ENCODE results near the gene AAGAB. TPM values are rescaled to one million over a fixed set of nuclear protein-coding genes. Genes with fewer than 3 reads are reported as not detected.

Gene AAGAB
- total RNA-seq, 1 experiment from 2014 or later, result 30.5 TPM

DNA sequence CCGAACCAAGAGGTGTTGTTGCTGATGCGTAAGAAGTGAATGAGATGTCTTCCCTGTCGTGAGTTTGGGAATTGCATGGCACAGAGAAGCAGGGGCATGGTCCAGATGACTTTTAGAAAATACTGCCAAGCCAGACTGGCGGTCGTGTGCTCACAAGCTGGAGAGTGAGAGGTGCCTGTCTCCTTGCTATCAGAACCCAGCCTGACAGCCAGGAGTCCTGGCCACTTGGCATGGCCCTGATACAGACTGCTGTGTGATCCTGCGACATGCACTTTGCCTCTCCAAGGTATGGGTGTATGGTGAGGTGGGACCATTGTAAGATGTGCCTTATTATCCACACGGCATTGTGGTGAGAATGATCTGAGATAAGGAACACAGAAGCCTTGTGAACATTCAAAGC lies 96.1 kb downstream of the AAGAB start:
- ATAC-seq (no peak), DNase-seq (no peak)
- H3K9me2 ChIP-seq (replicated peaks; ENCODE audit: low read length), result no peaks in the 10 kb centered on the region
- H2AFZ ChIP-seq (ENCODE audit: low read length), result no peak overlapping the region
- TF ChIP-seq EZH2 (IDR thresholded peaks at IDR 0.05; ENCODE audit: low read length, unreplicated experiment) (no peak), EZH2phosphoT487 (IDR thresholded peaks at IDR 0.05; ENCODE audit: borderline replicate concordance, low read length) (no peak)
- TF ChIP-seq, protein P1, sequence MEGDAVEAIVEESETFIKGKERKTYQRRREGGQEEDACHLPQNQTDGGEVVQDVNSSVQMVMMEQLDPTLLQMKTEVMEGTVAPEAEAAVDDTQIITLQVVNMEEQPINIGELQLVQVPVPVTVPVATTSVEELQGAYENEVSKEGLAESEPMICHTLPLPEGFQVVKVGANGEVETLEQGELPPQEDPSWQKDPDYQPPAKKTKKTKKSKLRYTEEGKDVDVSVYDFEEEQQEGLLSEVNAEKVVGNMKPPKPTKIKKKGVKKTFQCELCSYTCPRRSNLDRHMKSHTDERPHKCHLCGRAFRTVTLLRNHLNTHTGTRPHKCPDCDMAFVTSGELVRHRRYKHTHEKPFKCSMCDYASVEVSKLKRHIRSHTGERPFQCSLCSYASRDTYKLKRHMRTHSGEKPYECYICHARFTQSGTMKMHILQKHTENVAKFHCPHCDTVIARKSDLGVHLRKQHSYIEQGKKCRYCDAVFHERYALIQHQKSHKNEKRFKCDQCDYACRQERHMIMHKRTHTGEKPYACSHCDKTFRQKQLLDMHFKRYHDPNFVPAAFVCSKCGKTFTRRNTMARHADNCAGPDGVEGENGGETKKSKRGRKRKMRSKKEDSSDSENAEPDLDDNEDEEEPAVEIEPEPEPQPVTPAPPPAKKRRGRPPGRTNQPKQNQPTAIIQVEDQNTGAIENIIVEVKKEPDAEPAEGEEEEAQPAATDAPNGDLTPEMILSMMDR (conservative IDR thresholded peaks at IDR 0.05; ENCODE audit: low read depth, low read length), result no peak
- intact Hi-C loops (cut with micrococcal nuclease), result no loop called here
- CTCF ChIA-PET, result no interaction called here
- H4K20me1 ChIP-seq (ENCODE audit: low read length), result no peaks in the 10 kb centered on the region; the same call in 1 of the 2 replicates
- H3K4me3 ChIP-seq (ENCODE audit: low read length), result no peak overlapping the region
- no peak overlapping the region for H3K9ac ChIP-seq (ENCODE audit: low read length)
- POLR2A ChIA-PET (ENCODE audit: unreplicated experiment), result no interaction called here
- peaks cover 99% of the 10 kb centered on the region for H3K79me2 ChIP-seq (ENCODE audit: low read length)
- H3K4me1 ChIP-seq (ENCODE audit: insufficient read depth, low read length), result no peaks in the 10 kb centered on the region; the same call in 1 of the 2 replicates
- BruUV-seq (replicated peaks), result no TSS peak
- H3K27ac ChIP-seq (ENCODE audit: low read length), result 0 out of 2 replicates have a peak overlapping the region, but pooled peaks have one; percentile 9
- H3K4me2 ChIP-seq (ENCODE audit: low read length), result no peak overlapping the region
- H3K27me3 ChIP-seq (ENCODE audit: low read length), result no peaks in the 10 kb centered on the region
- no peaks in the 10 kb centered on the region for H3K9me3 ChIP-seq (ENCODE audit: low read length)
- H3K36me3 ChIP-seq (ENCODE audit: low read depth, low read length), result peaks cover 43% of the 10 kb centered on the region
- H3F3A ChIP-seq (ENCODE audit: low read length, unreplicated experiment), result no peaks in the 10 kb centered on the region

DNA sequence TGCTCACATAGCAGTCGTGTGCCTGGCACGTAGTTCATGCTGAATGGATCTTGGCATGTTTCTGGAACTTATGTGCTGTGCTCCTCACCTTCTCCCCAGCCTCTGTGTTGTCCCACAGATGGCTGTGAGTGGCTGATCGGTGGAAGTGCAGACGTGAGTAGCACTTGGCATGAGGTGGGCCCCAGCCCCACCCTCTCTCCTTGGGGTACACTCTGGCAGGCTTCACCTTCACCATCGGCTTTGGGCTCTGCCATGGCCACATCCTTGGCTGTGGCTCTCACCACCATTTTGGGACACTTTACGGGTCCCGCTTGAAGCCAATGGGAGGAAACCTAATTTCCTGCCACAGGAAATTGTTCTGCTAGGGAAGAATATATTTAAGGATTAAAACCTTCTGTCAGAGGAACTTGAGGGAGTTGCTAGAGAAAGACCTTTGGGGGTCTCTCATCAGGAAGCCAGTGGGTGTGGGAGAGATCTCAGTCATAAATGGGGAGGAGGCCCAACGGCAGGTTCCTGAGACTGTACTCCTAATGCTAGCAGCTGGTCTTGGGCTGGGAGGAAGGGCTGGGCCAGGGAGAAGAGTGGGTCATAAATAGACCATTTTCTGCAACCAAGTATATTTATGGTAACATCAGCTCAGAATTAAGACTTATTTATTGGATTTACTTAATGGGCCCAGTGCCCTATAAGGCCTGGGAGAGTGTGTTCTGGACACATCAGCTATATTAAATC lies 96.8 kb downstream of the AAGAB start:
- intact Hi-C loops (cut with micrococcal nuclease), result no loop called here
- Histone ChIP-seq H3K9me2 (replicated peaks; ENCODE audit: low read length) (no peaks in the 10 kb centered on the region), H3K79me2 (ENCODE audit: low read length) (peaks cover 98% of the 10 kb centered on the region), H3K4me3 (ENCODE audit: low read length) (no peak overlapping the region), H3K9ac (ENCODE audit: low read length) (no peak overlapping the region), H3K9me3 (ENCODE audit: low read length) (no peaks in the 10 kb centered on the region), H4K20me1 (ENCODE audit: low read length) (no peaks in the 10 kb centered on the region), H3K27me3 (ENCODE audit: low read length) (no peaks in the 10 kb centered on the region), H3K4me1 (ENCODE audit: insufficient read depth, low read length) (no peaks in the 10 kb centered on the region; the same call in 1 of the 2 replicates), H3K36me3 (ENCODE audit: low read depth, low read length) (peaks cover 44% of the 10 kb centered on the region), H3K27ac (ENCODE audit: low read length) (no peak overlapping the region), H2AFZ (ENCODE audit: low read length) (no peak overlapping the region), H3K4me2 (ENCODE audit: low read length) (no peak overlapping the region), H3F3A (ENCODE audit: low read length, unreplicated experiment) (no peaks in the 10 kb centered on the region)
- no peak for ATAC-seq
- BruUV-seq (replicated peaks), result no TSS peak
- DNase-seq, result no peak
- ChIA-PET POLR2A (ENCODE audit: unreplicated experiment) (no interaction called here), CTCF (no interaction called here)
- TF ChIP-seq, protein P1 (conservative IDR thresholded peaks at IDR 0.05; ENCODE audit: low read depth, low read length), result no peak
- TF ChIP-seq EZH2phosphoT487 (IDR thresholded peaks at IDR 0.05; ENCODE audit: borderline replicate concordance, low read length), result no peak
- TF ChIP-seq EZH2 (IDR thresholded peaks at IDR 0.05; ENCODE audit: low read length, unreplicated experiment), result no peak

DNA sequence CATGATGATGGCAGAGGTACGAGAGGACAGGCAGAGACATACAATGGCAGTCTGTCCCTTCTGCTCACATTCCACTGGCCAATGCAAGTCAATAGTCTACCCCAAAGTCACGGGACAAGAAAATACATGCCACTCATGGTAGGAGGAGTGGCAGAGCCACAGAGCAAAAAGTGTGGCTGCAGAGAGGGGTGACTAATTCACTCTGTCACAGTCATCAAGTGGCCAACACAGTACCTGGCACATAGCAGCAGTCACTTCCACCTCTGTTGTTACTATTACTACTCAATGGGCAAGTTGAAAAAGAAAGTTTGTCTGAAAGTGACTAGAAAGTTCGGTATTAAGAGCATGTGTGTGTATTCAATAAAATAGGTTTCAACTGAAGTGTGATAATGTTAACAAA lies 97.6 kb downstream of the AAGAB start:
- ATAC-seq, result no peak
- H3K27ac ChIP-seq (ENCODE audit: low read length), result no peak overlapping the region; the same call in 1 of the 2 replicates

More for the DNA sequence above, 97.6 kb downstream of the AAGAB start:
- no peak overlapping the region for H2AFZ ChIP-seq (ENCODE audit: low read length)
- no peaks in the 10 kb centered on the region for H4K20me1 ChIP-seq (ENCODE audit: low read length)
- no peaks in the 10 kb centered on the region for H3K9me2 ChIP-seq (replicated peaks; ENCODE audit: low read length)
- H3K27me3 ChIP-seq (ENCODE audit: low read length), result no peaks in the 10 kb centered on the region
- ChIA-PET POLR2A (ENCODE audit: unreplicated experiment) (no interaction called here), CTCF (no interaction called here)
- peaks cover 50% of the 10 kb centered on the region for H3K36me3 ChIP-seq (ENCODE audit: low read depth, low read length)
- intact Hi-C loops (cut with micrococcal nuclease), result no loop called here
- no TSS peak for BruUV-seq (replicated peaks)
- no peak overlapping the region for H3K4me3 ChIP-seq (ENCODE audit: low read length)
- no peak for DNase-seq
- TF ChIP-seq EZH2 (IDR thresholded peaks at IDR 0.05; ENCODE audit: low read length, unreplicated experiment) (no peak), EZH2phosphoT487 (IDR thresholded peaks at IDR 0.05; ENCODE audit: borderline replicate concordance, low read length) (no peak)
- TF ChIP-seq, protein P1 (conservative IDR thresholded peaks at IDR 0.05; ENCODE audit: low read depth, low read length), result no peak
- peaks cover 6% of the 10 kb centered on the region; the same call in 1 of the 2 replicates for H3K4me1 ChIP-seq (ENCODE audit: insufficient read depth, low read length)
- peaks cover 98% of the 10 kb centered on the region for H3K79me2 ChIP-seq (ENCODE audit: low read length)
- H3K9ac ChIP-seq (ENCODE audit: low read length), result no peak overlapping the region
- H3K4me2 ChIP-seq (ENCODE audit: low read length), result no peak overlapping the region
- no peaks in the 10 kb centered on the region for H3K9me3 ChIP-seq (ENCODE audit: low read length)
- H3F3A ChIP-seq (ENCODE audit: low read length, unreplicated experiment), result no peaks in the 10 kb centered on the region

Data from PC-3 (cell line).